ENCODE measurements around the gene HIP1R.

The HIP1R gene

GRCh38 chr12:122835750-122836026 is 431 bp downstream of the HIP1R start:
- DNase-seq = peak; percentile 4

GRCh38 chr12:122836027-122836921 is 1.0 kb downstream of the HIP1R start:
- peak; percentile 24 for DNase-seq

GRCh38 chr12:122837306-122838265 is 2.3 kb downstream of the HIP1R start:
- DNase-seq = no peak

GRCh38 chr12:122838841-122839240 is 3.6 kb downstream of the HIP1R start:
- no peak for DNase-seq

DNA sequence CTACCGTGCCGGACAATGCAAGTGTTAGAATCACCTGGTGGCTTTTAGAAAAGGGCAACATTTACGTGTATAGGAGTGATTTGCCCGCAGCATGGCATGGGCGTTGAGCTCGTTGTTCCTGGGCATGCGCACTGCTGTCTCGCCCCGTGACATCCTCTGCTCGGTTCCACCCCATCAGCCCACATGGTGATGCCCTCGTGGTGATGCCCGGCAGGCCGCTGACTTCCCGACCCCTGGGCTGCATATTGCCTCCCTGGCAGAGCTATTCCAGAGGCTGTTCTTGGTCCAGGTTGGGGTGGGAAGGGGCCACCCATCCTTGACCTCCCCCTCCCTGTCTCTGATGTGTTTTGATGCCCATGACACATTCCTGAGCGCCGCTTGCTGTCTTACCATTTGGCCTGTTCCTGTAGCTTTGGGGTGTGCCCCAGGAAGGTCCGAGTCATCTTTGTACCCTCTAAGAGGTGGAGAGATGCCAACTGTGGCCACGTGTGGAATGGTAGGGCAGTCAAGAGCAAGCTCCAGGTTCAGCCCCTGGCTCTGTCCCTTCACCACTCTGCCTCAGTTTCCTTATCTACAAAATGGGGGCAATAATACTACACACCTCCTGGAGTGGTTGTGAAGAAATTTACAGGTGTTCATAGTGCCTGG is 4.8 kb downstream of the HIP1R start:
- DNase-seq = no peak

GRCh38 chr12:122840580-122841513 is 5.6 kb downstream of the HIP1R start:
- DNase-seq = no peak

- no peak for DNase-seq
Observed at GRCh38 chr12:122841544-122842321, 6.5 kb downstream of the HIP1R start.

- no peak for DNase-seq
Observed at GRCh38 chr12:122842505-122843405, 7.5 kb downstream of the HIP1R start.

- DNase-seq = no peak
Observed at GRCh38 chr12:122843455-122843854, 8.2 kb downstream of the HIP1R start.

DNA sequence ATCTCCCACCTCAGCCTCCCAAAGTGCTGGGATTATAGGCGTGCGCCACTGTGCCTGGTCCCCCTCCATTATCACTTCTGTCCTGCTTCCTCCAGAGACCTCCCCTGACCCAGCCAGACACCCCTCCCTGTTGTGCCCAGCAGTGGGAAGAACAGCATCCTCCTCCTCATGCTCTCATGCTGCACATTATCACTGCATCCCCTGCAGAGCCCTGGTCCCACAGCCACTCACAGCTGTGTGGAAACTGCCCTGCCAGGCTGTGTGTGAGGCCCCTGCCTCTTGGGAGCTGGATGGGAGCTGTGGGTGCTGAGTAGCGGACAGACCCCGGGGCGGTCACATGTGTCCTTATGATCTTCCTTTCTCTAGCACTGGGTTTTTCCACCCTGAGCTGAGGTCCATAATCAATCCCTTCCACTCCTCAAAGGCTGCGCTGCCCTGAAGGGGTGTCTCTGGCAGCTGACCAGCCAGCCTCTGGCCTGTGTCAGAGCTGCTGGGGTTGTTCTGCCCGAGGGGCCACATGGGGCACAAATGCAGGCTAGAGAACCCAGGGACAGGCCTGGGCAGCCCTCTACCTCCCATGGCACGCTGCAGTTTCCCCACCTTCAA is 9.2 kb downstream of the HIP1R start:
- DNase-seq = no peak

DNA sequence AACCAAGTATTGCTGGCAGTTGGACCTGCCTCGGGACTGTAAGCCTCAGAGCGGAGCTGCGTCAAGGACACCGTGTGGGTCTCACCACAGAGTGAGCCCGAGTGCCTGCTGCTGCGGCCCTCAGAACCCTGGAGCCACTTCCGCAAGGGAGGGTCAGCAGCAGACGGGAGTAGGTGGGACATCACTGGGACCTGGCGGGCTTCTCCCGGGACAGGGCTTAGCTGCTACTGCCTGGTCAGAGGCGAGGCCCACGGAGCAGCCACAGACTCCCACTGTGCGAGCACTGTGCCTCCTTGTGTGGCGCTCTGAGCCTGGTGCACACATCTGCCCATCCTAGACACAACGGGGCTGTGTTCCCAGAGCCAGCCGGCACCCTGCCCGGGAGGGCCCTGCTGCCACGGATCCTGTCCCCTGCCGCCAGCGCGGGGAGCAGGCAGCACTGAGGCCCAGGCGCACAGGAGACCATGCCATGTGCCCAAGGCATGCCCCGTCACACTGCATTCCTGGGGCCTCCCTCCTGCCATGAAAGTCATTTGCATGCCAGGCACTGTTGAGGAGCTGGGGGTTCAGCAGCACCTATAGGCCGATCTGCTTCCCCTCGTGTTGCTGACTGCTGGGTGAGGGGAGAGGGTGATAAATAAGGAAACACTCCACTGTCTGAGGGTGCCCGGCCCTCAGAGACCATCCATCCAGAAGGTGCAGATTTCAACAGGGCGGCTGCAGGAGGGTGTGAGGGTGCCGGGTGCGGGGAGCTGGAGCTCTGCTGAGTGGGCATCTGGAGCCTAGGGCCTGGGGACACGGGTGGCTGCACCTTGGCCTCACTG is 10.0 kb downstream of the HIP1R start:
- DNase-seq = no peak

DNA sequence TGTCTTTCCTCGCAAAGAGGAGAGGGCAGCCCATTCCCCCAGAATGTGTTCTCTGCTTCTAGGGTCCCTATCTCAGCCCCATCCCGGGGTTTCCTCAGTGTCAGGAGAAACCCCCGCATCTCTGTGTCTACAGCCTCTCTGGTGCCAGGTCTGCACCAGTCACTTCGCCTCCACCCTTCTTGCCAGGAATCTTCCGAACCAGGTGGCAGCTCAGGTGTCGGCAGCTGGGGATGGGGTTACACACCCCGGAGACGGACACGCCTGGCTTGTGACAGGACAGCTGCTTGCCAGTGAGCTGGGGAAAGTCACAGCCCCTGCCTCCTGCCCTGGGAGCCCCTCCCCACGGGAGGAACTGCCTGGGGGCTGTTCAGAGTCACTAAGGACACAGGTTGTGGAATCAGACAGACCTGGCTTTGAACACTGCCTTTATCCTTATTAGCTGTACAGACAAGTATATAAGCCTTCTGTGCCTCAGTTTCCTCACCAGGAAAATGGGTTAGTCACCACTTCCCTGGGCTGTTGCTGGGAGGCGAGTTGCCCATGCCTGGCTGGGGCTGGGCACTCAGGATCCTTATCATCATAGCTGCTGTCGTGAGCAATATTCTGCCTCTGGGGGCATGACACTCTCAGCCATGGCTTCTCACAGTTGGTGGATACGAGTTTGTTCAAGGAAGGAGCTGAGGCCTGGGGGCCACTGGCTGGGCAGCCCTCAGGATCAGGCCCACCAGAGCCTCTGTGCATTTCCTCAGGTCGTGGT is 10.8 kb downstream of the HIP1R start:
- no peak for DNase-seq

- DNase-seq = no peak
Observed at GRCh38 chr12:122846622-122847515, 11.6 kb downstream of the HIP1R start.

DNA sequence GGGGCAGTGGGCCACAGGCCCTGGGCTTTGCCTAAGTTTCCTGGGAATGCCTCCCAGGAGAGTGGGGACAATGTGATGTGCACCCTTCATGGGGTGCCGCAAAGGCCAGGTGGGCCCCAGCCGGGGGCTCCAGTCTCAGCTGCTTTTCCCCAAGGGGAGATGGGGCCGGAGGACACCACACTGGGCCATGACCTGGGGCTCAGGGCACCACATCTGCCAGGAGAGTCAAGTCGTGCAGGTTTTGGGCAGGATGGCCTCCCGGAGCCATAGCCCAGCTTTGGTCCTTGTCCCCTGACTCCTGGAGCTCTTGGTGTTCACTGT is 12.2 kb downstream of the HIP1R start:
- no peak for DNase-seq

DNA sequence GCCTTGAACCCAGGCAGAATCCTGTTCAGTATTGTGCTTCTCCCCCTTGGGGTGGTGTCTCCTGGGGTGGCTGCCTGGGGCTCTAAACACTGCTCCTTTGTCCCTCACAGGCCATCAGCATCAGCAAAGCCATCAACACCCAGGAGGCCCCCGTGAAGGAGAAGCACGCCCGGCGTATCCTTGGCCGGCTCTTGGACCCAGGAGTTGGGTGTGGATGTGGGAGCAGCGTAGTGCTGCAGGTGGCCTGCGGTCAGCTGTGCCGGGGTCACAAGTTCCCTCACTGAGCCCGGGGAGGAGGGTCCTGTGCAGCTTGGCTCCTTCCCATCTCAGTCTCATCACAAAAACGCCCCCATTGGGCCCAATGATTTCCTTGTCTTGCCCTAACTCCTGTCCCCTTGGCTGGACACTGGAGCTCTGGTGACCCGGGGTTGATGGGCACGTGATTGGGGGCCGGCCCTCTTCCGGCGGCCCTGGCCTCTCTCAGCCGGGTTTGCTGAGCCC is 12.7 kb downstream of the HIP1R start:
- DNase-seq = no peak

DNA sequence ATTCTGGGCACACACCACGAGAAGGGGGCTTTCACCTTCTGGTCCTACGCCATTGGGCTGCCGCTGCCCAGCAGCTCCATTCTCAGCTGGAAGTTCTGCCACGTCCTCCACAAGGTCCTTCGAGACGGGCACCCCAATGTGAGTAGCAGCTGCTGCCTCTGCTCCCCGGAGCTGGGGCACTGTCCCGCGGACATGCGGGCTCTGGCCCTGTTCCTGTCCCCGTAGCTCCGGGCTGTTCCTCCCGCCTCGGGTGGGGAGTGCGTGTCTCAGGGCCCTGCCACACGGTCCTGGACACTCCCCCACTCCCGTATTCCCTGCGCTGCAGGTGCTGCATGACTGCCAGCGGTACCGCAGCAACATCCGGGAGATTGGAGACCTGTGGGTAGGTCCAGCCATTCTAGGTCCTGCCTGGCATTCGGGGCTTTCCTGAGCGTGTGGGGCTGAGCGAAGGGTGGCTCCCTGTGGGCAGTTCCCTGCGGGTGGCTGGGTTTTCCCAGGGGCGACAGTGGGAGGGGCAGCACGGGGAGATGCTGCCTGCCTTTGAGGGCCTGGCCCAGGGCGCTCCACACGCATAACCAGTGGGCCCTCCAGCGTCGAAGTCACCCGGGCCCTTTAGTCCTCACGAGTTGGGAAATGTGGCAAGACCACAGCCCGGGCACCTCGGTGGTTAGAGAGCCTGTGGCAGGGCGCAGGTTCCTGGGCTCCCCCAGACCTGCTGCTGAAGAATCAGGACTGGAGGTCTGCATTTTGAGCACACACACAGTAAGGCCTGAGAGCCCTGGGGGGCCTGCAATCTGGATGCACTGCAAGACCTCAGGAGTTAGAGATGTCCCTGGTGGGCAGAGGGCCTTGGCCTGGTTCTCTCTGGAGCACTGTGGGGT is 13.5 kb downstream of the HIP1R start:
- DNase-seq = no peak

Data from stimulated activated naive CD4-positive, alpha-beta T cell treated with Interleukin-2 at 50 U/mL for 16 hours (primary cell).